Naive thymus-derived CD4-positive, alpha-beta T cell (primary cell): ENCODE data around the gene DGAT2. TPM values are rescaled to one million over a fixed set of nuclear protein-coding genes. Genes with fewer than 3 reads are reported as not detected.
A peak's percentile ranks its signal among the peaks of the same experiment; 100 is the strongest.

Experiments used
- ATAC-seq: fragments of 150-1000 bp; cut with Tn5 transposase; 2 replicates; pipeline ENCODE4 v1.10.0; 2021; ENCODE audit warnings: mild to moderate bottlenecking, moderate library complexity
- CTCF ChIA-PET: fragments of 350-600 bp; sonication (Branson Sonifier 250); formaldehyde crosslinking; loops from one replicate; lab custom pipeline; 2021; ENCODE audit warnings: antibody characterized with exemption; lab: Charles Lee
- POLR2A ChIA-PET: fragments of 350-600 bp; sonication (Branson Sonifier 250); formaldehyde crosslinking; loops from one replicate; lab custom pipeline; 2021; ENCODE audit warnings: antibody characterized with exemption, inconsistent platforms; lab: Charles Lee
- DNase-seq, 9 donors: peaks; one replicate each; pipeline versions ENCODE4 v3.0.0 to v3.0.0-alpha.2; 2020 to 2022; ENCODE audit warnings: mixed read lengths in 1 of 9
- H3K27ac ChIP-seq: one replicate; pipeline ENCODE4 v1.7.0; 2013; ENCODE audit warnings: mild to moderate bottlenecking, low read depth, low read length, moderate library complexity
- H3K27me3 ChIP-seq, 2 donors: one replicate each; pipeline ENCODE4 v1.7.0; 2013; ENCODE audit warnings: low read length in 2 of 2, mild to moderate bottlenecking in 2 of 2, moderate library complexity in 2 of 2; ENCODE audit not compliant: control insufficient read depth in 2 of 2, insufficient read depth in 2 of 2
- H3K36me3 ChIP-seq, 3 experiments: 1 replicate in 2 of 3; 2 replicates in 1 of 3; pipeline ENCODE4 v1.7.0; 2013; ENCODE audit warnings: low read length in 3 of 3, mild to moderate bottlenecking in 3 of 3, moderate library complexity in 1 of 3; ENCODE audit not compliant: insufficient read depth in 3 of 3, control insufficient read depth in 2 of 3
- H3K4me1 ChIP-seq, 2 donors: one replicate each; pipeline ENCODE4 v1.7.0; 2013; ENCODE audit warnings: low read length in 2 of 2, mild to moderate bottlenecking in 2 of 2, moderate library complexity in 1 of 2; ENCODE audit not compliant: control insufficient read depth in 2 of 2, insufficient read depth in 2 of 2
- H3K4me3 ChIP-seq: 2 replicates; pipeline ENCODE4 v1.7.0; 2013; ENCODE audit warnings: mild to moderate bottlenecking, low read length
- H3K9me3 ChIP-seq, 3 experiments: 1 replicate in 2 of 3; 2 replicates in 1 of 3; pipeline ENCODE4 v1.7.0; 2013; ENCODE audit warnings: low read length in 3 of 3; ENCODE audit not compliant: control insufficient read depth in 2 of 3
- H3K27ac Mint-ChIP-seq, 9 donors: one replicate each; pipeline ENCODE4 v1.8.0; 2020 to 2022; ENCODE audit warnings: mixed read lengths in 9 of 9, mild to moderate bottlenecking in 8 of 9, moderate library complexity in 5 of 9, inconsistent platforms in 2 of 9
- H3K27me3 Mint-ChIP-seq, 5 donors: one replicate each; pipeline ENCODE4 v1.8.0; 2021 to 2022; ENCODE audit warnings: mixed read lengths in 5 of 5, mild to moderate bottlenecking in 1 of 5
- H3K36me3 Mint-ChIP-seq, 5 donors: one replicate each; pipeline ENCODE4 v1.8.0; 2020 to 2022; ENCODE audit warnings: mixed read lengths in 5 of 5, mild to moderate bottlenecking in 3 of 5, inconsistent platforms in 1 of 5
- H3K4me1 Mint-ChIP-seq, 7 donors: one replicate each; pipeline ENCODE4 v1.8.0; 2020 to 2022; ENCODE audit warnings: mixed read lengths in 7 of 7, mild to moderate bottlenecking in 3 of 7, inconsistent platforms in 1 of 7
- H3K4me3 Mint-ChIP-seq, 10 donors: one replicate each; pipeline ENCODE4 v1.8.0; 2020 to 2022; ENCODE audit warnings: mild to moderate bottlenecking in 10 of 10, mixed read lengths in 10 of 10, moderate library complexity in 6 of 10, inconsistent platforms in 2 of 10
- H3K9me3 Mint-ChIP-seq, 11 donors: one replicate each; pipeline ENCODE4 v1.8.0; 2020 to 2022; ENCODE audit warnings: mixed read lengths in 11 of 11, mild to moderate bottlenecking in 4 of 11, inconsistent platforms in 1 of 11, moderate library complexity in 1 of 11
- intact Hi-C, 2 donors: fragments of 100-400 bp; cut with micrococcal nuclease; formaldehyde crosslinking; loops; one replicate each; pipeline ENCODE4 v1.15.1; 2023
- polyA plus RNA-seq, 2 donors: library from polyadenylated mRNA; unstranded; fragments of 300-500 nt; fragmentation: Illumina TruSeq; gene quantifications; one replicate each; pipeline ENCODE4 v1.2.3, GENCODE V29; 2021
- total RNA-seq, 6 experiments: library from RNA in 5 of 6; stranded (reverse) in 5 of 6; gene quantifications; 1 replicate in 5 of 6; 2 replicates in 1 of 6; pipeline ENCODE4 v1.2.3 and lab custom pipeline; 2021 to 2026

Gene DGAT2
- total and polyA plus RNA-seq, 7 experiments from 2014 or later: 0.30 to 8.5 (median 0.58) TPM

DNA sequence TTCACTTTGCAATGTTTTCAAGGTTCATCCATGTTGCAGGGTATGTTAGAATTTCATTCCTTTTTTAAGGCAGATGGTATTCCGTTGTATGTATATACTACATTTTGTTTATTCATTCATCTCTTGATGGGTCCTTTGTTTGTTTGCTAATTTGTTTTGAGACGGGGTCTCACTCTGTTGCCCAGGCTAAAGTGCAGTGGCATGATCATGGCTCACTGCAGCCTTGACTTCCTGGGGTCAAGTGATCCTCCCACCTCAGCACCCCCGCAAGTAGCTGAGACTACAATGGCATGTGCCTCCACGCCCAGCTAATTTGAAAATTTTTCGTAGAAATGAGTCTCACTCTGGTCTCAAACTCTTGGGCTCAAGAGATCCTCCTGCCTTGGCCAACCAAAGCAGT lies 52.6 kb downstream of the DGAT2 start:
- Mint-ChIP-seq H3K4me1 (peaks cover 27 to 51% (median 46%) of the 10 kb centered on the region in 7 donors), H3K4me3 (peak overlapping the region in 1 of 10 donors; percentile 3), H3K9me3 (peaks cover 0 to 2% (median 0%) of the 10 kb centered on the region in 11 donors), H3K27ac (peak overlapping the region in 3 of 9 donors; percentile 19 to 79 (median 39)), H3K27me3 (no peaks in the 10 kb centered on the region), H3K36me3 (peaks cover 0 to 19% (median 10%) of the 10 kb centered on the region in 5 donors)
- DNase-seq: no peak
- Histone ChIP-seq H3K27me3 (no peaks in the 10 kb centered on the region), H3K4me1 (peaks cover 4 to 24% of the 10 kb centered on the region in 2 donors), H3K9me3 (no peaks in the 10 kb centered on the region), H3K4me3 (no peak overlapping the region), H3K27ac (no peak overlapping the region), H3K36me3 (no peaks in the 10 kb centered on the region)
- ChIA-PET POLR2A (interaction anchor here (0.9 kb wide), 1 partner anchor 8 kb away, joined by 3 read pairs; no protein-coding TSS in a partner anchor), CTCF (no interaction called here)
- intact Hi-C loops: no loop called here
- no peak for ATAC-seq

- Histone ChIP-seq H3K27me3 (no peaks in the 10 kb centered on the region), H3K9me3 (no peaks in the 10 kb centered on the region), H3K4me1 (peaks cover 0 to 11% of the 10 kb centered on the region in 2 donors), H3K36me3 (no peaks in the 10 kb centered on the region), H3K27ac (no peak overlapping the region), H3K4me3 (no peak overlapping the region)
- Mint-ChIP-seq H3K27me3 (no peaks in the 10 kb centered on the region), H3K27ac (no peak overlapping the region), H3K4me1 (peaks cover 37 to 59% (median 54%) of the 10 kb centered on the region in 7 donors), H3K9me3 (peaks cover 0 to 2% (median 0%) of the 10 kb centered on the region in 11 donors), H3K36me3 (peaks cover 0 to 19% (median 10%) of the 10 kb centered on the region in 5 donors), H3K4me3 (peak overlapping the region in 1 of 10 donors; percentile 25)
- CTCF ChIA-PET: interaction anchor here (0.6 kb wide), 1 partner anchor 10 kb away, joined by 8 read pairs; no protein-coding TSS in a partner anchor
- no peak for DNase-seq
- ATAC-seq: no peak
- intact Hi-C loops: no loop called here
- POLR2A ChIA-PET: no interaction called here
Measured at GRCh38 chr11:75822541-75822940, 54.0 kb downstream of the DGAT2 start.

GRCh38 chr11:75823415-75823814 lies 54.8 kb downstream of the DGAT2 start:
- Histone ChIP-seq H3K27me3 (no peaks in the 10 kb centered on the region), H3K36me3 (no peaks in the 10 kb centered on the region), H3K9me3 (no peaks in the 10 kb centered on the region), H3K4me1 (peaks cover 0 to 10% of the 10 kb centered on the region in 2 donors), H3K27ac (no peak overlapping the region), H3K4me3 (no peak overlapping the region)
- H3K4me3 Mint-ChIP-seq: peak overlapping the region in 2 of 10 donors; percentile 8 to 17
- H3K27ac Mint-ChIP-seq: peak overlapping the region in 2 of 9 donors; percentile 6 to 29
- H3K9me3 Mint-ChIP-seq: peaks cover 0 to 2% (median 0%) of the 10 kb centered on the region in 11 donors
- peaks cover 0 to 21% (median 9%) of the 10 kb centered on the region in 5 donors for H3K36me3 Mint-ChIP-seq
- no peak for DNase-seq
- intact Hi-C loops: no loop called here
- ChIA-PET POLR2A (interaction anchor here (0.6 kb wide), 1 partner anchor 8 kb away, joined by 3 read pairs; no protein-coding TSS in a partner anchor), CTCF (interaction anchor here (0.8 kb wide), 1 partner anchor 20 kb away, joined by 4 read pairs; no protein-coding TSS in a partner anchor)
- no peak for ATAC-seq
- peaks cover 32 to 57% (median 54%) of the 10 kb centered on the region in 7 donors for H3K4me1 Mint-ChIP-seq
- no peaks in the 10 kb centered on the region for H3K27me3 Mint-ChIP-seq

- H3K4me3 ChIP-seq: no peak overlapping the region
- no peaks in the 10 kb centered on the region for H3K27me3 ChIP-seq
- H3K27me3 Mint-ChIP-seq: no peaks in the 10 kb centered on the region
- ChIA-PET POLR2A (interaction anchor here (0.6 kb wide), 1 partner anchor 8 kb away, joined by 3 read pairs; no protein-coding TSS in a partner anchor), CTCF (interaction anchor here (0.8 kb wide), 1 partner anchor 20 kb away, joined by 4 read pairs; no protein-coding TSS in a partner anchor)
- peaks cover 0 to 21% (median 9%) of the 10 kb centered on the region in 5 donors for H3K36me3 Mint-ChIP-seq
- peaks cover 0 to 10% of the 10 kb centered on the region in 2 donors for H3K4me1 ChIP-seq
- H3K36me3 ChIP-seq: no peaks in the 10 kb centered on the region
- no peaks in the 10 kb centered on the region for H3K9me3 ChIP-seq
- peak overlapping the region in 2 of 9 donors; percentile 67 to 75 for H3K27ac Mint-ChIP-seq
- no peak for ATAC-seq
- DNase-seq: no peak
- H3K4me1 Mint-ChIP-seq: peaks cover 32 to 53% (median 50%) of the 10 kb centered on the region in 7 donors
- intact Hi-C loops: loop anchor here in 1 of 2 donors (1.0 kb wide), 1 partner anchor 9 kb away; the partner anchor contains the start of gene UVRAG
- H3K4me3 Mint-ChIP-seq: peak overlapping the region in 2 of 10 donors; percentile 8 to 51
- H3K9me3 Mint-ChIP-seq: peaks cover 0 to 2% (median 0%) of the 10 kb centered on the region in 11 donors
- no peak overlapping the region for H3K27ac ChIP-seq
Measured at GRCh38 chr11:75823946-75824345, 55.4 kb downstream of the DGAT2 start.

DNA sequence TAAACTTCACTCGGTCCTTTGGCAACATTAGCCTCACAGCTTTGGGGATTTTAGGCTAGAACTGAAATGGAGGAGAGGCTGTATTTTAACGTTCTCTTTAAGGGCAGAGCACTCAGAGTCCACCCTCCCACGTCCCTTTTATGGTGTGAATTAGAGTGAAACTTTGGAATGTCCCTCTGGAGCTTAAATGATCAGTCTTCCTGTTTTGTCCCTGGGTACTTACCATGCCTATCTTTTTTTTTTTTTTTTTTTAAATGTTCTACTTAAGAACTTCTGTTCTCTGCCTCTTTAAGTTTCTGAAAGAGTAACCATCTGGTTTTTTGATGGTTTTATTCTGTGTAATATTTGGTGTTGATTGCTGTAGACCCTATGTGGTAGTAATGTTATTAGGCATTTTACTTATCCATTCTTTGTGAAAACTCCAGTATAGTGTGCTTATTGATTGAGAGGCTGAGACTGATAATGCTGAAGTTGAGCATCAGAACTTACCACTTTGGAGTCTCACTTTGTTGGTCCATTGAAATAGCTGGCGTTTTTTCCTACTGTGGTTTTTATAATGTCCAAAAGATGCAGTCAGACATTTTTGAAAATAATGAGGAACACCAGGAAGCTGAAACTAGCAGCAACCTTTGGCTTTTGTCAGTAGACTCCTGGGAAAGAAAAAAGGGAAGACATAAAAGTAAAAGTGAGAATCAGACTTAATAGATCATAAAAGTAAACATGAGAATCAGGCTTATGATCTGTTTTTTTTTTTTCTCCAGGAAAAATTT lies 58.1 kb downstream of the DGAT2 start:
- CTCF ChIA-PET: interaction anchor here (0.6 to 1.8 kb wide), 3 partner anchors 15 to 989 kb away, joined by 4 to 7 read pairs (median 6); no protein-coding TSS in a partner anchor

DNA sequence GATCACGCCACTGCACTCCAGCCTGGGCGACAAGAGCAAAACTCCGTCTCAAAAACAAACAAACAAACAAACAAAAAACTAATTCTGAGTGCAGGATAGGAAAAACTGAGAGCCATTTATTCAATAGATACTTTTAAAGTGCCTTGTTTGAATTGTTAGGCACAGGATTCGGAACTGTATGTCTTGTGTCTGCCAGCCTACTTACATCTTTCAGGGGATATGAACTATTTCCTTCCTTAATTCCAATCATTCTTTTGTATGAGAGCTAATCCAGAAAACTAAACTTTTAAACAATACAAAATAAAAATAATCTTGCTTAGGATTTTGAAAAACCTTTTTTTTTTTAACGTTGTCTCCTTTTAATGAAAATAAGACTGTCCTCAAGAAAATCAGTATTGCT lies 59.0 kb downstream of the DGAT2 start:
- no peak overlapping the region for H3K27ac Mint-ChIP-seq
- H3K27me3 ChIP-seq: no peaks in the 10 kb centered on the region
- ChIA-PET CTCF (interaction anchor here (1.0 to 1.8 kb wide), 2 partner anchors 14 to 24 kb away, joined by 4 to 7 read pairs; no protein-coding TSS in a partner anchor), POLR2A (no interaction called here)
- H3K36me3 Mint-ChIP-seq: peaks cover 0 to 17% (median 6%) of the 10 kb centered on the region in 5 donors
- peaks cover 0 to 10% of the 10 kb centered on the region in 2 donors for H3K4me1 ChIP-seq
- H3K9me3 Mint-ChIP-seq: no peaks in the 10 kb centered on the region
- H3K27me3 Mint-ChIP-seq: no peaks in the 10 kb centered on the region
- H3K4me3 ChIP-seq: no peak overlapping the region
- H3K36me3 ChIP-seq: no peaks in the 10 kb centered on the region
- intact Hi-C loops: no loop called here
- no peak overlapping the region for H3K4me3 Mint-ChIP-seq
- no peak for ATAC-seq
- H3K4me1 Mint-ChIP-seq: peaks cover 28 to 43% (median 39%) of the 10 kb centered on the region in 7 donors
- no peak overlapping the region for H3K27ac ChIP-seq
- DNase-seq: no peak
- H3K9me3 ChIP-seq: no peaks in the 10 kb centered on the region

More for the DNA sequence above, 58.1 kb downstream of the DGAT2 start:
- Histone ChIP-seq H3K27me3 (no peaks in the 10 kb centered on the region), H3K4me1 (peaks cover 0 to 10% of the 10 kb centered on the region in 2 donors), H3K27ac (no peak overlapping the region), H3K9me3 (no peaks in the 10 kb centered on the region), H3K36me3 (no peaks in the 10 kb centered on the region), H3K4me3 (no peak overlapping the region)
- no peak overlapping the region for H3K4me3 Mint-ChIP-seq
- peaks cover 0 to under 1% (median 0%) of the 10 kb centered on the region in 11 donors for H3K9me3 Mint-ChIP-seq
- no peak for DNase-seq
- POLR2A ChIA-PET: no interaction called here
- peaks cover 32 to 48% (median 45%) of the 10 kb centered on the region in 7 donors for H3K4me1 Mint-ChIP-seq
- intact Hi-C loops: no loop called here
- ATAC-seq: no peak
- H3K36me3 Mint-ChIP-seq: peaks cover 0 to 18% (median 10%) of the 10 kb centered on the region in 5 donors
- no peaks in the 10 kb centered on the region for H3K27me3 Mint-ChIP-seq
- peak overlapping the region in 1 of 9 donors; percentile 31 for H3K27ac Mint-ChIP-seq
